ENCODE measurements around the gene PIGS. TPM values are rescaled to one million over a fixed set of nuclear protein-coding genes. Genes with fewer than 3 reads are reported as not detected.

Gene PIGS
- total RNA-seq, 1 experiment from 2014 or later: 50.9 TPM

- no peak for TF ChIP-seq CTCF (IDR thresholded peaks at IDR 0.05; ENCODE audit: unreplicated experiment)
- Mint-ChIP-seq H3K27me3 (ENCODE audit: unreplicated experiment) (no peaks in the 10 kb centered on the region), H3K36me3 (ENCODE audit: insufficient read depth, unreplicated experiment) (peaks cover 21% of the 10 kb centered on the region), H3K9me3 (ENCODE audit: low read depth, unreplicated experiment) (no peaks in the 10 kb centered on the region), H3K4me3 (ENCODE audit: low read depth, unreplicated experiment) (no peak overlapping the region), H3K4me1 (ENCODE audit: low read depth, unreplicated experiment) (peaks cover 11% of the 10 kb centered on the region), H3K27ac (ENCODE audit: unreplicated experiment) (no peak overlapping the region)
- CTCF ChIA-PET: no interaction called here
- no peak for DNase-seq
- intact Hi-C loops (cut with micrococcal nuclease; ENCODE audit: unreplicated experiment): no loop called here
- no TSS peak for BruUV-seq (replicated peaks)
Observed at GRCh38 chr17:28575126-28575795, 3.9 kb upstream of the PIGS start.

GRCh38 chr17:28574526-28574925 is 3.2 kb upstream of the PIGS start:
- no peaks in the 10 kb centered on the region for H3K9me3 Mint-ChIP-seq (ENCODE audit: low read depth, unreplicated experiment)
- no peak overlapping the region for H3K4me3 Mint-ChIP-seq (ENCODE audit: low read depth, unreplicated experiment)
- no peak overlapping the region for H3K27ac Mint-ChIP-seq (ENCODE audit: unreplicated experiment)
- BruUV-seq (replicated peaks): no TSS peak
- peaks cover 26% of the 10 kb centered on the region for H3K36me3 Mint-ChIP-seq (ENCODE audit: insufficient read depth, unreplicated experiment)
- CTCF ChIA-PET: no interaction called here
- no peaks in the 10 kb centered on the region for H3K27me3 Mint-ChIP-seq (ENCODE audit: unreplicated experiment)
- intact Hi-C loops (cut with micrococcal nuclease; ENCODE audit: unreplicated experiment): no loop called here
- TF ChIP-seq CTCF (IDR thresholded peaks at IDR 0.05; ENCODE audit: unreplicated experiment): peak; percentile 27
- peaks cover 18% of the 10 kb centered on the region for H3K4me1 Mint-ChIP-seq (ENCODE audit: low read depth, unreplicated experiment)
- DNase-seq: no peak

GRCh38 chr17:28573966-28574480 is 2.7 kb upstream of the PIGS start:
- DNase-seq: no peak
- Mint-ChIP-seq H3K36me3 (ENCODE audit: insufficient read depth, unreplicated experiment) (peaks cover 29% of the 10 kb centered on the region), H3K27ac (ENCODE audit: unreplicated experiment) (no peak overlapping the region), H3K9me3 (ENCODE audit: low read depth, unreplicated experiment) (no peaks in the 10 kb centered on the region), H3K4me1 (ENCODE audit: low read depth, unreplicated experiment) (peaks cover 19% of the 10 kb centered on the region), H3K27me3 (ENCODE audit: unreplicated experiment) (no peaks in the 10 kb centered on the region), H3K4me3 (ENCODE audit: low read depth, unreplicated experiment) (no peak overlapping the region)
- intact Hi-C loops (cut with micrococcal nuclease; ENCODE audit: unreplicated experiment): no loop called here
- BruUV-seq (replicated peaks): no TSS peak
- CTCF ChIA-PET: no interaction called here
- TF ChIP-seq CTCF (IDR thresholded peaks at IDR 0.05; ENCODE audit: unreplicated experiment): no peak

GRCh38 chr17:28573521-28573920 is 2.2 kb upstream of the PIGS start:
- Mint-ChIP-seq H3K4me1 (ENCODE audit: low read depth, unreplicated experiment) (peaks cover 19% of the 10 kb centered on the region), H3K27ac (ENCODE audit: unreplicated experiment) (no peak overlapping the region), H3K9me3 (ENCODE audit: low read depth, unreplicated experiment) (no peaks in the 10 kb centered on the region), H3K4me3 (ENCODE audit: low read depth, unreplicated experiment) (no peak overlapping the region), H3K27me3 (ENCODE audit: unreplicated experiment) (no peaks in the 10 kb centered on the region), H3K36me3 (ENCODE audit: insufficient read depth, unreplicated experiment) (peaks cover 29% of the 10 kb centered on the region)
- CTCF ChIA-PET: no interaction called here
- DNase-seq: no peak
- BruUV-seq (replicated peaks): no TSS peak
- TF ChIP-seq CTCF (IDR thresholded peaks at IDR 0.05; ENCODE audit: unreplicated experiment): no peak
- intact Hi-C loops (cut with micrococcal nuclease; ENCODE audit: unreplicated experiment): no loop called here
